Neural cell (in vitro differentiated cells): ENCODE data around the gene UTRN. TPM values are rescaled to one million over a fixed set of nuclear protein-coding genes. Genes with fewer than 3 reads are reported as not detected.

Experiments used
- H2AFZ ChIP-seq: fragments of 200-600, 300-800 bp; sonication (generic), shearing (Covaris generic); 2 replicates; pipeline ENCODE4 v1.6.0; 2014; ENCODE audit warnings: low read depth, mild to moderate bottlenecking, antibody characterized with exemption, low read length, moderate library complexity
- H3F3A ChIP-seq: fragments of 200-600 bp; shearing (Covaris generic); 2 replicates; pipeline ENCODE4 v1.6.1; 2016; ENCODE audit warnings: mild to moderate bottlenecking, moderate library complexity, mixed read lengths, antibody characterized with exemption, low read length; ENCODE audit not compliant: insufficient read depth, poor library complexity, severe bottlenecking
- H3K27ac ChIP-seq: fragments of 200-600, 300-800 bp; sonication (generic), shearing (Covaris generic); 2 replicates; pipeline ENCODE4 v1.5.1; 2014; ENCODE audit warnings: mild to moderate bottlenecking, low read length, moderate library complexity
- H3K27me3 ChIP-seq: fragments of 300-800, 200-600 bp; sonication (generic), shearing (Covaris generic); 2 replicates; pipeline ENCODE4 v1.6.0; 2014; ENCODE audit warnings: mild to moderate bottlenecking, low read depth, low read length, moderate library complexity; ENCODE audit not compliant: insufficient read depth
- H3K36me3 ChIP-seq: fragments of 300-800, 200-600 bp; sonication (generic), shearing (Covaris generic); 2 replicates; pipeline ENCODE4 v1.5.1; 2014; ENCODE audit warnings: mild to moderate bottlenecking, antibody characterized with exemption, low read length, moderate library complexity; ENCODE audit not compliant: insufficient read depth
- H3K4me2 ChIP-seq: fragments of 300-800, 200-600 bp; sonication (generic), shearing (Covaris generic); 2 replicates; pipeline ENCODE4 v1.6.0; 2014; ENCODE audit warnings: mild to moderate bottlenecking, low read length
- H3K4me3 ChIP-seq: fragments of 300-800, 200-600 bp; sonication (generic), shearing (Covaris generic); 2 replicates; pipeline ENCODE4 v1.5.1; 2014; ENCODE audit warnings: mild to moderate bottlenecking, low read length, moderate library complexity
- H3K79me2 ChIP-seq: fragments of 200-600 bp; shearing (Covaris generic); replicated peaks from 2 replicates; pipeline ENCODE4 v1.6.0; 2014; ENCODE audit warnings: mild to moderate bottlenecking, low read length, moderate library complexity; ENCODE audit not compliant: insufficient read depth
- H3K9ac ChIP-seq: fragments of 300-800, 200-600 bp; sonication (generic), shearing (Covaris generic); 2 replicates; pipeline ENCODE4 v1.6.1; 2016; ENCODE audit warnings: mild to moderate bottlenecking, low read length, mixed read lengths
- H3K9me2 ChIP-seq: fragments of 200-600 bp; shearing (Covaris generic); 2 replicates; pipeline ENCODE4 v1.6.1; 2016; ENCODE audit warnings: mild to moderate bottlenecking, low read length, mixed read lengths; ENCODE audit not compliant: insufficient read depth
- H3K9me3 ChIP-seq: fragments of 200-600, 300-800 bp; sonication (generic), shearing (Covaris generic); 2 replicates; pipeline ENCODE4 v1.6.1; 2016; ENCODE audit warnings: mild to moderate bottlenecking, mixed run types, low read length, moderate library complexity, mixed read lengths
- H4K20me1 ChIP-seq: fragments of 200-600 bp; shearing (Covaris generic); 2 replicates; pipeline ENCODE4 v1.6.1; 2016; ENCODE audit warnings: mild to moderate bottlenecking, mixed run types; ENCODE audit not compliant: insufficient read depth
- EP300 ChIP-seq: fragments of 450-650 bp; conservative IDR thresholded peaks from 2 replicates; pipeline ENCODE4 v1.6.1; 2014; ENCODE audit warnings: antibody characterized with exemption, mild to moderate bottlenecking, moderate library complexity; ENCODE audit not compliant: poor library complexity, severe bottlenecking
- EZH2 ChIP-seq: fragments of 200-600, 300-800 bp; shearing (Covaris generic), sonication (generic); IDR thresholded peaks from 2 replicates; pipeline ENCODE4 v1.6.1; 2014; ENCODE audit warnings: antibody characterized with exemption, low read length, borderline replicate concordance, mild to moderate bottlenecking; ENCODE audit not compliant: insufficient read depth, poor library complexity, severe bottlenecking
- MXI1 ChIP-seq: fragments of 450-650 bp; conservative IDR thresholded peaks from 2 replicates; pipeline ENCODE4 v1.6.1; 2014; ENCODE audit warnings: antibody characterized with exemption, mild to moderate bottlenecking; ENCODE audit not compliant: poor library complexity, severe bottlenecking
- POLR2AphosphoS5 ChIP-seq: IDR thresholded peaks from 2 replicates; pipeline ENCODE4 v1.6.1; 2012
- RAD21 ChIP-seq: fragments of 450-650 bp; conservative IDR thresholded peaks from 2 replicates; pipeline ENCODE4 v1.6.1; 2014; ENCODE audit warnings: antibody characterized with exemption, mild to moderate bottlenecking, moderate library complexity
- SMC3 ChIP-seq: fragments of 450-650 bp; conservative IDR thresholded peaks from 2 replicates; pipeline ENCODE4 v1.6.1; 2014; ENCODE audit warnings: antibody characterized with exemption, mild to moderate bottlenecking, moderate library complexity; ENCODE audit not compliant: poor library complexity
- TAF1 ChIP-seq: IDR thresholded peaks from 2 replicates; pipeline ENCODE4 v1.6.1; 2012; ENCODE audit warnings: low read depth
- polyA plus RNA-seq: library from polyadenylated mRNA; depleted of rRNA; stranded (reverse); fragments of >200 nt; gene quantifications from 2 replicates; pipeline ENCODE4 v1.2.3, GENCODE V29; 2014
- TF ChIP-seq, protein P1 (sequence below): fragments of 450-650 bp; IDR thresholded peaks from 2 replicates; pipeline ENCODE4 v1.5.1; 2014; ENCODE audit warnings: antibody characterized with exemption, mild to moderate bottlenecking, moderate library complexity; ENCODE audit not compliant: poor library complexity, severe bottlenecking
- TF ChIP-seq, protein P2 (sequence below): IDR thresholded peaks from 2 replicates; pipeline ENCODE4 v1.6.1; 2012; ENCODE audit warnings: borderline replicate concordance

Gene UTRN
- polyA plus RNA-seq, 1 donor from 2014 or later: 5.2 TPM

DNA sequence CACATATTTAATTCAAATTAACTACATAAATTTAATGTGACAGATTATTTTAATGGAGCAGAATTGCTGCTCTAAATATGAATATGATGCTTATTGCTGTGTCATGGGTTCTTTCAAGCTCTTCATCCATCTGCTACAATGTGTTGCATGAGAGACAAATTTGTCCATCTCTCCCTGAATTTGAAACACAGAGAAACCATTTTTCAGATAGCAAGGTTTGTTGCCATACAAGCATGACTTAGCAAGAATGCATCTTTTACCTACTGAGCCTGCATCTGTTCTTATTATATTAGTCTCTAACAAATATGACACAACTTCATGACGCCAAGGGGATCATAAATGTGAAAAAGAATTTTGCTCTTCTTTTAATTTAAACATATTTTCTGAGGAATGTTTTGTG, 8.0 kb upstream of the UTRN start:
- Histone ChIP-seq H2AFZ (no peak overlapping the region), H3K27me3 (no peaks in the 10 kb centered on the region), H3K4me3 (no peak overlapping the region), H3F3A (no peaks in the 10 kb centered on the region), H3K9me2 (no peaks in the 10 kb centered on the region), H3K27ac (no peak overlapping the region), H3K36me3 (no peaks in the 10 kb centered on the region), H3K9me3 (no peaks in the 10 kb centered on the region), H3K9ac (no peak overlapping the region), H4K20me1 (no peaks in the 10 kb centered on the region), H3K4me2 (no peak overlapping the region), H3K79me2 (no peaks in the 10 kb centered on the region)
- TF ChIP-seq RAD21 (no peak), EP300 (no peak), POLR2AphosphoS5 (no peak), SMC3 (no peak), TAF1 (no peak), EZH2 (no peak)

DNA sequence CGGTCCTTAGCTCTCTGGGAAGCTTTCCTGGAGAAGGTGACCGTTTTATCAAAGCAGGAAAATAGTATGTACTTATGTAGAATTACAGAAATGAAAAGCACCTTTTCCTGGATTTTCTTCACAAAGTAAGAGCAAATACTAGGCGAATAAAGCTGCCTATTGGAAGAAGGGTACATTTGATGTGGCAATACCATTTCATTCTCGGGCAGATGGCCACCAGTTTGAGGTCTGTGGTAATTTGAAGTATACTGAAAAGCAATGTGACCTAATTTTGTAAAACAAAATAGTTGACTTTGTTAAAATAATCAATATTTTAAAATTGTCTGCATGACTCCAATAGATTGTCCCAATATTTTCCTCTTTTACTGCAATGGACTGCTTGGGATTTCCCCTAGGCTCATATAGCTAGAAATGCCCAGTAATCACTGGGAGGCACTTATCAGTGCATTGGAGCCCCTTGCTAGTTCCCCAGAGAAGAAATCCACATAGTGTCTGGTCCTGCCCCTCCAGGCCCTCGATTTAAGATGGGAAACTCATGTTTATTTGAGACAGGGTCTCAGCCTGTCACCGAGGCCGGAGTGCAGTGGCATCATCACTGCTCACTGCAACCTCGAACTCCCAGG, 7.4 kb upstream of the UTRN start:
- Histone ChIP-seq H2AFZ (no peak overlapping the region), H3K4me2 (no peak overlapping the region), H4K20me1 (no peaks in the 10 kb centered on the region), H3K9ac (no peak overlapping the region), H3K36me3 (no peaks in the 10 kb centered on the region), H3K27ac (no peak overlapping the region), H3F3A (no peaks in the 10 kb centered on the region), H3K9me3 (no peaks in the 10 kb centered on the region), H3K79me2 (no peaks in the 10 kb centered on the region), H3K9me2 (no peaks in the 10 kb centered on the region), H3K27me3 (no peaks in the 10 kb centered on the region), H3K4me3 (no peak overlapping the region)
- no peak for TF ChIP-seq MXI1
- TF ChIP-seq SMC3: no peak
- TF ChIP-seq POLR2AphosphoS5: no peak
- TF ChIP-seq, protein P1, sequence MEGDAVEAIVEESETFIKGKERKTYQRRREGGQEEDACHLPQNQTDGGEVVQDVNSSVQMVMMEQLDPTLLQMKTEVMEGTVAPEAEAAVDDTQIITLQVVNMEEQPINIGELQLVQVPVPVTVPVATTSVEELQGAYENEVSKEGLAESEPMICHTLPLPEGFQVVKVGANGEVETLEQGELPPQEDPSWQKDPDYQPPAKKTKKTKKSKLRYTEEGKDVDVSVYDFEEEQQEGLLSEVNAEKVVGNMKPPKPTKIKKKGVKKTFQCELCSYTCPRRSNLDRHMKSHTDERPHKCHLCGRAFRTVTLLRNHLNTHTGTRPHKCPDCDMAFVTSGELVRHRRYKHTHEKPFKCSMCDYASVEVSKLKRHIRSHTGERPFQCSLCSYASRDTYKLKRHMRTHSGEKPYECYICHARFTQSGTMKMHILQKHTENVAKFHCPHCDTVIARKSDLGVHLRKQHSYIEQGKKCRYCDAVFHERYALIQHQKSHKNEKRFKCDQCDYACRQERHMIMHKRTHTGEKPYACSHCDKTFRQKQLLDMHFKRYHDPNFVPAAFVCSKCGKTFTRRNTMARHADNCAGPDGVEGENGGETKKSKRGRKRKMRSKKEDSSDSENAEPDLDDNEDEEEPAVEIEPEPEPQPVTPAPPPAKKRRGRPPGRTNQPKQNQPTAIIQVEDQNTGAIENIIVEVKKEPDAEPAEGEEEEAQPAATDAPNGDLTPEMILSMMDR: no peak
- TF ChIP-seq TAF1: no peak
- TF ChIP-seq, protein P2, sequence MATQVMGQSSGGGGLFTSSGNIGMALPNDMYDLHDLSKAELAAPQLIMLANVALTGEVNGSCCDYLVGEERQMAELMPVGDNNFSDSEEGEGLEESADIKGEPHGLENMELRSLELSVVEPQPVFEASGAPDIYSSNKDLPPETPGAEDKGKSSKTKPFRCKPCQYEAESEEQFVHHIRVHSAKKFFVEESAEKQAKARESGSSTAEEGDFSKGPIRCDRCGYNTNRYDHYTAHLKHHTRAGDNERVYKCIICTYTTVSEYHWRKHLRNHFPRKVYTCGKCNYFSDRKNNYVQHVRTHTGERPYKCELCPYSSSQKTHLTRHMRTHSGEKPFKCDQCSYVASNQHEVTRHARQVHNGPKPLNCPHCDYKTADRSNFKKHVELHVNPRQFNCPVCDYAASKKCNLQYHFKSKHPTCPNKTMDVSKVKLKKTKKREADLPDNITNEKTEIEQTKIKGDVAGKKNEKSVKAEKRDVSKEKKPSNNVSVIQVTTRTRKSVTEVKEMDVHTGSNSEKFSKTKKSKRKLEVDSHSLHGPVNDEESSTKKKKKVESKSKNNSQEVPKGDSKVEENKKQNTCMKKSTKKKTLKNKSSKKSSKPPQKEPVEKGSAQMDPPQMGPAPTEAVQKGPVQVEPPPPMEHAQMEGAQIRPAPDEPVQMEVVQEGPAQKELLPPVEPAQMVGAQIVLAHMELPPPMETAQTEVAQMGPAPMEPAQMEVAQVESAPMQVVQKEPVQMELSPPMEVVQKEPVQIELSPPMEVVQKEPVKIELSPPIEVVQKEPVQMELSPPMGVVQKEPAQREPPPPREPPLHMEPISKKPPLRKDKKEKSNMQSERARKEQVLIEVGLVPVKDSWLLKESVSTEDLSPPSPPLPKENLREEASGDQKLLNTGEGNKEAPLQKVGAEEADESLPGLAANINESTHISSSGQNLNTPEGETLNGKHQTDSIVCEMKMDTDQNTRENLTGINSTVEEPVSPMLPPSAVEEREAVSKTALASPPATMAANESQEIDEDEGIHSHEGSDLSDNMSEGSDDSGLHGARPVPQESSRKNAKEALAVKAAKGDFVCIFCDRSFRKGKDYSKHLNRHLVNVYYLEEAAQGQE: no peak
- TF ChIP-seq EP300: no peak
- TF ChIP-seq EZH2: no peak
- no peak for TF ChIP-seq RAD21
